GM19351 (cell line): ENCODE results near the gene TPPP2.

Source experiments
- ATAC-seq: cut with Tn5 transposase; IDR thresholded peaks from one replicate; pipeline ENCODE4 v1.9.1; 2021; ENCODE audit warnings: mild to moderate bottlenecking, moderate library complexity; ENCODE audit not compliant: unreplicated experiment

Gene TPPP2

DNA sequence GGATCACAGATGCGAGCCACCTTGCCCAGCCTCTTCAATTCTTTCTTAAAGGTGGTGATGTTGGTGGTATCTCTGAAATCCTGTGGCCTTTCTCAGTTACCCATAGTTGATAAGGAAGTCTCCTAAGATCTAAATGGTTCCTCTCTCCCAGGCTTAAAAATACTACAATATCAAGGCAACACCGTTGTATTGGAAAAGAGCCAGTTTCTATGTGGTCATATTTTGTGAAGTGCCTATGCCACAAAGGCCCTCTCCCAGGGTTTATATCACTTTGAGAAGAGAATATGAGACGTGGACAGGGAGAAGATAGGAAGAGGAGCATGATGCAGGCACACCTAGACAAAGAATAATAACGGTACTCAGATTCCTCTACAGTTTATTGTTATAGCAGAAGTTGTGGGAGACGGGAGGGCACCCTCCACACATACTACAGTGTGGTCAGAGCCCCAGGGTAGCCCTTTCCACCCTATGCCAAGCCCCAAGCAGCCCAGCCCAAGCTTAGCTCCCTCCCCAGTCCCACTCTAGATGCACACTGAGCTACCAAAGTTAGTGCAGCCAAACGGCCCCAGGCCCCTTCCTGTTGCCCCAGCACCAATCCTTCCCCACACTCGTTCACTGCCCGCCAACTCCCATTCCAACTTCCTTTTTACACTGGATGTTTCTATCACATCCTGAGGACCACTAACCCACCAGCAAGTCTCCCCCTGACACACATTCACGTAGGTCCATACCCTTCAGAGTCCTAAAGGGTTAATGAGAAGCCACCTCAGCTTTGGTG, 13.4 kb upstream of the TPPP2 start:
- ATAC-seq: no peak

DNA sequence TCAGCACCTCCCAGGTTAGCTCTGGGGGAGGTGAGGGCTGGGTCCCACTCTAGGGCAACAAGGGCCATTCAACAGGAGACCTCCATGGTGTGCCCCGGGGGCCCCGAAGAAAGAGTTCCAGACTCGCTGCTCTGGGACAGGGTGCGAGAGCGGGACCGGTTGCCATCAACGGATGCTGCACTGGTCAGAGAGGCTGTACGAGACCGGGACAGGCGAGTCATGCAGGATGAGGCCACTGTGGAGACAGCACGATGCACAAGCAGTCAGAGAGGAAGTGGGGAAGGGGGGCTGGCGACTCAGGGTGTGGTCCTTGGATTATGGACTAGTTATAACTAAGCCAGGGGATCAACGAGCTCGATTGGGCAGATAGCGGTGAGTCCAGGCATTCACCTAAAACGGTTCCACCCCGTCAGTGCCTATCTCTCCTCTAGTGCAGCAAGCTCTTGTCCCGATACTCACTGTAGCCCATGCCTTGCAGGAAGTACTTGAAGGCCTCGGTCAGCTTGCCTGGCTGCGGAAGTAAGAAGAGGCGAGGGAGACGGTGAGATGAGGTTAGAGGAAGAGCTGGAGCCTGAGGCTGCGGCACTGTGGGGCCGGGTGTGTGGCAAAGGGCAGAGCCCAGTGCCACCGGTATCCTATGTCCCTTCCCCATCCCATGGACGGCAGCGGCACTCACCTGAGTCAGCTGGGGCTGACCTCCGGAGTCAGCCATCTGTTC, 12.3 kb upstream of the TPPP2 start:
- no peak for ATAC-seq

DNA sequence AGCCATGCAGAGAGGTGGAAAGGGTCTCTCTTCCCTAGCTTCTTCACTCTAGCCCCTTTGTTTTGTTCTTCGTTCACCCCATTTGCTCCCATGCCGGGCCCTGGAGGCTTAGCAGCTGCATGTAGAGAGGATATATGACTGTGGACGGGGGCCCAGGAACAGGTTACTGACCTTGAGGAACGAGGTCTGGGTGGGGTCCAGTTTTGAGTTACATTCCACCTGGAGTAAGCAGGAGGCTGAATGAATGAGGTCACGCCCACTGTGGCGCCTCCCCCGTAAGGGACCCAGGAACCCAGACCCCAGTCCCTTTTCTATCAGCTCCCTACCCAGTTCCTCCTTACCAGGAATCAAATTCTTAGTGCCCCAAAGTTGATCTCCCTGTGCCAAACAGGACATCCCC, 11.7 kb upstream of the TPPP2 start:
- ATAC-seq: no peak

DNA sequence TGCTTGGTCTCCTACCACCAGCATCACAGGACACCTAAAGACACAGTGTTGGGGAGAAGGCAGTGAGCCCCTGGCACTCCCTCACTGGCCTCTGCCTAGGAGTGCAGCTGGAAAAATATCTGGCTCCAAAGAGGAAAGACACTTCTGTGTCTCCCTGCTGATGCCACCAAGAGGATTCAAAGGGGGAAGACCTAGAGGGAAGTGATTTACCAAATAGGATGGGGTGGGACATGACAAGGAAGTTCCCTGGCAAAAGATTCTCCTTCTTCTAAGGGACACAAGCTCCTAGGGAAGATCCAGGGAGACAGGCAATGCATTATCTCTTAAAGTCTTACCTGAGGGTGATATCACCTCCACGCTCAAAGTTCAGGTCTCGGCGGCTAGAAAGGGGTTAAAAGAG, 11.2 kb upstream of the TPPP2 start:
- ATAC-seq: no peak

DNA sequence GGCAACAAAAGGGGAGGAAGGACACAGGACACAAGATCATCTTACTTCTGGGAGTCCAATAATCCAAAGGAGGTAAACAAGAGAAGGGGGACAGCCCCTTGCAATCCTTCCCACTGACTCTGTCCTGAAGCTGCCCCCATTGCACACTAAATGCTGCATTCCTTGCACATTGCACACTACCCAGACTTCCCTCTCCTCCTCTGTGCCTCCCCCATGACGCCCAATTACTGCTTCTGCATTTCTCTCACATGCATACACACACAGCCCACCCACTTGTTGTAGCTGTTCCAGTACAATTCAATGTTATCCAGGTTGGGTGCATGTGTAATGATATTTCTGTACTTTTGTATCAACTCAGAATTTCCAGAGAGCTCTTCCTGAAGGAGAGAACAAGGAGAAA, 10.7 kb upstream of the TPPP2 start:
- no peak for ATAC-seq

DNA sequence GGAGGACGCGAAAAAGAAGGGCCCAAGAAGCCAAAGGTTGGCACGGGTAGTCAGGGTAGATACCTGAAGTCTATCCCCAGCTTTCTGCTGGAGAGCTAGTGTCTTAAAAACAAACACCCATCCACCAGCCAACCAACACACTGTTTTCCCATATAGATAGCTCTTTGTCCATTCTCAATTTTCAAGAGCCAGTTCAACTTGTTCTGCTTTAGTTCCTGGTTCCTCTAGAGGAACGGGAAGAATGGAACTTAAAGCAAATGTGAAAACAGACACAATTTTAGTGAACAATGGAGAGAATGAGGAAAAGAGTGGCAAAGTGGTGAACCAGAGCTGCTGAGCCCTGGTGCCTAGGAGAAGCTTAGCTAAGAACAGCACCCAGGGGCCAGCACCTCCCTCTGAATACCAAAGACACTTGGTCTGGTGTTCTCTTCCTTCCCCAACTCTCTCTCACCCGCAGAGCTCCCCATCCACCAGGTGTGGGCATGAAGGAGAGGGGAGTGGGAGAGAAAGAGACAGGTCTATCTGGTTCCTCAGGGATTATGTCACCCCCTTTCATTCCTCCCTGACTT, 9.0 kb upstream of the TPPP2 start:
- no peak for ATAC-seq

DNA sequence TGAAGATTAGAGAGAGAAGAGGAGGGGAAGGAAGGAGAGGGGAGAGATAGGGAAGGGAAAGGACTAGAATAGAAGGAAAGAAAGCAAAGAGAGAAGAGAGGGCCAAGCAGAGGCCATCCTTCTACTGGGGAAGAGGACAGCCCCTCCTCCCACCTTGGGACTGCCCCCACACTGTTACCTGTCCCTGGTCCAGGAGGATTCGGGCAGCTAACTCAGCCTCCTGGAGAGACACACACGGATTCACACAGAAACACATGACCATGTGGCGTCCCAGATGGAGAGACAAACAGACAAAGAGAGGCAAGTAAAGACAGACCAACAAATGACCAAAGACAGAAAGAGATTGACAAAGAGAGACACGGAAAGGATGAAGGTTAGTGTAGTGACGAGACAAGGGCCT, 7.3 kb upstream of the TPPP2 start:
- no peak for ATAC-seq

DNA sequence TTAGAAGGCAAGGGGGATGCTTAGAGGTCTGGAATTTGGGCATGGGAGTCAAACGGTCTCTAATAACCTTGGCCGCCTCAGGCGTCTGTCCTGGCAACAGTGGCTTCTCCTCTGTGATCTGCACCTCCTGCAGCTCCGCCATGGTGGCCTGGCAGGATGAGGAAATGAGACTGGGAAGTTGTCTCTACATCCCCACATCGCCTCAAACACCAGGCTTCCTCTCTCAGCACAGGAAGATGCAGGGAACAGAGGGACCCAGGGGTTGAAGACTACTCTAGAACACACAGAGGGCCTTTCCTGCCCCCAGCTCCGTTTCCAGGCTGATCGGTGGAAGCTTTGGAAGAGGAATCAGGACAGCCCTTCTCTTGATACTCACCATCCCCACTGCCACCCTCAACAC, 6.8 kb upstream of the TPPP2 start:
- no peak for ATAC-seq

DNA sequence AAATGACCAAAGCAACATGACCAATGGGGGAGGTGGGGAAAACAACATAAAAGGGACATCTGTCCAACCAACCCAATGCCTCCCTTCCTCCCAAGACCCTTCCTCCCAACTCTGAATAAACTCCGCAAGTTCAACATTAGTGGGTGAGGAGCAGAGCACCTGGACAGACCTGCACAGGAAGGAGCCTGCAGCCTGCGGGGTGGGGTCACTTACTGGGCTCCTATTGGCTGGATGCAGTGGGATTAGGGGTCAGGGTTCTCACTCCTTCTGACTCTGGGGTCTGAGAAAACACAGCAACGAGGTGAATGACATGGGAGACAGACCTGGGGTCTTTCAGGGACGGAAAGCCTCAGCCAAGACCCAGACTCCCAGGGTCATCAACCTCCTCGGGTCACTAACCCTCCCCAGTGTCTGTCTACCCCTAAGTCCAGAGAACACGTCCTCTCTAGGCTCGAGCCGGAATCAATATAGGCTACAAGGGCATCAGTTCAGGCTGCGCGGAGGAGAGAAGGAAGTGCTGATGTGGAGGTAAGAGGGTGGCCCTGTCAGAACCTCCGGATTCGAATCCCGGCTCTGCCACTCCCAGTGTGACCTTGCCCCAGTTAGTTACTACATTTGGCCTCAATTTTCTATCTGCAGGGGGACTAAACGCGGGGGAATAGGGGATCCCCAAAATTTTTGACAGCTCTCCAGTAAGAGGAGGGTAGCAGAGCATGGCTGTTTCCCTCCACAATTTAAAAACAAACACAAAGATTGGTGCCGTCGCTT, 6.0 kb upstream of the TPPP2 start:
- ATAC-seq: no peak

DNA sequence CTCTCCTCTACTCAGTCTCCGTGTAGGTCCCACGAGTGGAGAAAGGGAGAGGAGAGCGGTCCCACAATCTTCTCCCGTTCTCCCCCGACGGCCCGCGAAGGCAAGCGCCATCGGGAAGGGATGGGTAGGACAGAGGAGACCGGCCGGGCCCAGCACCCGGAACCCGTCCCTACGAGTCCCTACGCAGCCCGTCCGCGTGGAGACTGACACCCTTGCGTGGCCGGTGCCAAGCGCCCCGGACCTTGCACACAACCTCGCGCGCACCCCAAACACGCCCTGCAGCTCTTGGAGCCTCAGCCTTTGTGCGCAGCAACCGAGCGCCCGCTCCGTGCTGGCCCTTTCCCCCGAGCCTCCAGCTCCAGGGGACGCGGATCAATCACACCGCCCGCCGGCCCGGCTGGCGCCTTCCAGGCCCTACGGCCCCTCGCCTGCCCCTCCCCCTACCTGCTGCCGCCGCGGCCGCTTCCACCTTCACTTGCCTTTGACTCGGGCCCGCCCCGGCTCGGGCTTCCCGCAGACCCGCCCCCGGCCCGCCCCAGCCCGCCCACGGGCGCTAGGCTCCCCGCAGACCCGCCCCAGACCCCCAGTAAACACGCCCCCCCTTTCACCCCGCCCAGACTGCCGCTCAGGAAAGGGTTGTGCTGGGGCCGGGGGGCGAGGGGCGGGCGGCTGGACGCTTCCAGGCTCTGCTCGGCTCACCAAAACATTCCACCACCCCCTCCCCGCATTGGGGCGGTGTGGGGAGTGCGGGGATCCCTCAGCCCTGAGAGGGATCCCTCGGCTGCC, 5.2 kb upstream of the TPPP2 start, which contains the start of gene NDRG2:
NDRG2 (minus strand) TSS at position 477 of the 786 bp plus-strand sequence. CDS start 1,746 bp downstream, outside the sequence.
- no peak for ATAC-seq

DNA sequence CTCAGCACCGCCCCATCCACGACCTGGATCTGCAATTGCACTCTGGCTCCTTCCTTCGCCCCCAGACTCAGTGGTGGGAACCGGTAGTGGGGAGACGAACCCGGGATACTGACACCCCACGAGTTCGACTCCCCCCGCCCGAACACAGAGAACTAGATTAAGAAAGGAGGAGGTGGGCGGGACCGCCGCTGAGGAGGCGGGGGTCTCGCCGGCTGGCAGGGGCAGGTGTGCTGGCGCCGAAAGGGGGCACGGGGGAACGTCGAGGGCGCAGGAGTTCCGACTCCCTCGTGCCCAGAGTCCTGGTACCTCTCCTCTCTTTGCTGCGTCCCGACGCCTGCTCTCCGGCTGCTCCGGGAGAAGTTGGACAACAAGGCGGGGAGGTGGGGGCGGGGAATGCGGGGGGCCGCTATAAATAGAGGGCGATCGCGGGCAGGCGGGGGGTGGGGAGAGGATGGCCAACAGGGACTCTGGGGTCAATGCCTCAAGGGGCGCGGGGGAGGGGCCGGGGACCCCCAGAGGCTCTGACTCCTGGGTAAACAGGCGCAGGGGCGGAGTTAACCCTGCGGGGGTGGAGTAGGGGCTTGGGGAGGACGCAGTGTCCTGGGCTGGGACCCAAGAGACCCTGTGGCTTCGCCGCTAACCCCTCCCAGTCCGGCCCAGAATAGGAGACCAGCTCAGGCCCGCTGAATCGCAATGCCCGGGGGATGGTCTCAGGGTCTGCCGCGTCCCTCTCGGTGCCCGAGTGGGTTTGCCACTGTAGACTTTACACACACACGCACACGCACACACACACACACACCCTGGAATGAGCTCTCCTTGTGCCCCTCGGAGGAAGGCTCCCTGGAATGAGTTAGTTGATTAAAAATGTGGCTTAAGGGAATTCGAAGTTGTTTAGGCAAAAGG, 4.4 kb upstream of the TPPP2 start:
- ATAC-seq: no peak

DNA sequence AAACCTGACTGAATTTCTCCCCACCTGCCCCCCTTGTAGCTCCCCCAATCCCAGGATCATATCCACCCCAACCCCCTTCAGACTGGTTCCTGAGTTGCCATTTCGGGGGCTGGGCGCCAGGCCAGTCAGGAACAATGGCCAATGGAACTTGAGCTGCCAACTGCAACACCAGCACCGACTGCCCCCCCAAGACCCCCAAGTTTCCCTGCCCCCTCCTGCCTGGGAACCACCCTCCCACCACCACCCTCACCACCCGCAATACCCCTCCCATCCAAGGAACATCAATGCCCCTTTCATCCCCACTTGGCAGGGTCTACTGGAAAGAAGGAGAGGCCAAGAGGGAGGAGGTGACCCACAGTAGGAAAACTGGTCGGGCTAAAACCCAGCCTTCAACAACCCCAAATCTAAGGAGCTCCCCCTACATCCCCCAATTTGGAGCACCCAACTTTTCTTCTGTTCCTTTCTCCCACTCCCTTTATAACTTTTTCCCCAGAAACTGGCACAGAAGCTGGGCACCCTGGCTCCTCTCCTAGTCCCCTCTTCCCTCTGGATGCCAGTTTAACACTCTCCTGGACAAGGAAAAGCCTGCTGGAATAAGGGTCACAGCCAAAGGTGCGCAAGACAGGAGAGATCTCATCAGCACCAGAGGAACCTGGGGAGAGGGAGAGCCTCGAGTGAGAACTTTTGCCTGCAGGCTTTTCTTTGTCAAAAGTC, 3.6 kb upstream of the TPPP2 start:
- ATAC-seq: no peak

DNA sequence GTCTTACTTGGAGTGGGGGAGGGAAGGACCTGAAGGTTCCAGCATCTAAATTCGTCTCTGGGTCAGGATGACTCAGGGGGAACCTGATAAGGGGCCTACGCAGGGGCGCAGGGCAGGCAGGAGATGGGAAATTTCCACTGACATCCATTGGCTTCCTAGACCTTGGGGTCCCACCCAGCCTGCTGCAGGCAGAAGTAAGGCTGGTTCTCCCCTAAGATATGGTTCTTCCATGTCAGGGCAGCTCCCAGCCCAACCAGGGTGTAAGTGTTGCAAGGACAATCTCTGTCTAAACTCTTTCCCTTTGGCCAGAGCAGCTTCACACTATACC, 3.1 kb upstream of the TPPP2 start:
- no peak for ATAC-seq

DNA sequence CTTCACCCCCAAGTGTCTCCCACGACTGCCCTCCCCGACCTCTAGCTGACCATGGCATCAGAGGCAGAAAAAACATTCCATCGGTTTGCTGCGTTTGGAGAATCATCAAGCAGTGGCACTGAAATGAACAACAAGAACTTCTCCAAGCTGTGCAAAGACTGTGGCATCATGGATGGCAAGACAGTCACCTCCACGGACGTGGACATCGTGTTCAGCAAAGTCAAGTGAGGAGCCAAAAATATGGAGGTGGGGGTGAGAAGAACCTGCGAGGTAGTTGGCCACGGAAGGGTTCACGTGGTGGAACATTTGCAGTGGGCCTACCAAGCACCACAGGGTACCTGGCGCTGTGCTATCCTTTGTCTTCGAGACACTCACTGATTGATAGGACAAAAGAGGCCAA, 514 bp downstream of the TPPP2 start:
- no peak for ATAC-seq

DNA sequence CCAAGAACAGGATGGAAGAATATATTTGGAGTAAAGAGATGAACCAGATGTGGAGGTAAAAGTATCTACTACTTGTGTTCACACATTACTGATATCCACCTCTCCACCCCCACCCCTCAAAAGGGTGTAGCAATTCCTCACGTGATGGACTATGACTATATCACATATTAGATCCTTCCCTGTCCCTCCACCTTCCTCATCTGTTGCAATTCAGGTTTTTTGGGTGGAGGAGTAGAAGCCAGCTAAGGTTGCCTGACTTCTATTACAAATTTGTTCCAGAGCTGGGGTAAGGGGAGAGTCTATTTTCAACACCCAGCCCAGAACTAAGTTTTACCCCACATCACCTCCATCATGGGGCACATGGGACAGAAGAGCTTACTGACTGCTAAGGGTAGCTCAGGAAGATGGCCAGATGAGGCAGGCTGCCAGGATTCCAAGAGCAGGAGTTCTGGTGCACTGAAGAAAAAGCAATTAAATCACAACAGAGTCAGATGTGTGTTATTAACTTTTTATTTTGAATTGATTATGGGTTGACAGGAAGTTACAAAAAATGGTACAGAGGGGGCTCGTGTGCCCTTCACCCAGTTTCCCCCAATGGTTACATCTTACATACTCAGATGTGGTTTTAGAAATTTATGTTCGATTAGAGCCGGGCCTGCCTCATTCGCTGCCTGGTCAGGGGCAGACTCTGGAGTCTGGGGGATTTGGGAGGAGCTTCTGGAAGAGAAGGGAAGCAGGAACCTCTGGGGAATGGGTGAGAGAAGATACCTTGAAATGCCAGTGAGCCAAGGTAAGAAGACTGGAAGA, 2.5 kb downstream of the TPPP2 start:
- ATAC-seq: no peak

DNA sequence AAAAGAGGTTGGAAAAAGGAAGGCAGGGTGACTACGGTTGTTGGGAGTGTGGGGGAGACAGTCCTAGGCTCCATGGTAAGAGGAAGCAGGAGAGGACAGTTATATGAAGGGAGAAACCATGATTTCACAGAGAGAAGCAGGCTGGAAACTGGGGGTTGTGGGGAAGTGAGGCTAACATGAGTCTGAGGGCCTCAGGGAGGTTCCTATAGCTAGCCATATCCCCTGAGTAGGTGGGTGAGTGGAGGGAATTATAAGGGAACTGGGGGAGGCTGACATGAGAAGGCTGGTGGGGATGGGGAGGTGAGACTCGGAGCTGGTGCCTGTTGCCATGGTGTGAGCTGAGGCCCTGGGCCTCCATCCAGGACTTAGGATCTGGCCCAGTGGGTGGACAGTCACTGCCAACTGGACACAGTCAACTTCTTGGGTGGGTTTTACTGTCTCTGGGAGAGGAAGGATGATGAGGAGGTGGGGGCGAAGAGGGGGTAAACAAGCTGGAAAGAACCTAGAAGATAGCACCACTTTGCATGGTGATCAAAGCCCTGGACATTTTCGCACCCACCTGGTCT, 3.2 kb downstream of the TPPP2 start:
- ATAC-seq: no peak

DNA sequence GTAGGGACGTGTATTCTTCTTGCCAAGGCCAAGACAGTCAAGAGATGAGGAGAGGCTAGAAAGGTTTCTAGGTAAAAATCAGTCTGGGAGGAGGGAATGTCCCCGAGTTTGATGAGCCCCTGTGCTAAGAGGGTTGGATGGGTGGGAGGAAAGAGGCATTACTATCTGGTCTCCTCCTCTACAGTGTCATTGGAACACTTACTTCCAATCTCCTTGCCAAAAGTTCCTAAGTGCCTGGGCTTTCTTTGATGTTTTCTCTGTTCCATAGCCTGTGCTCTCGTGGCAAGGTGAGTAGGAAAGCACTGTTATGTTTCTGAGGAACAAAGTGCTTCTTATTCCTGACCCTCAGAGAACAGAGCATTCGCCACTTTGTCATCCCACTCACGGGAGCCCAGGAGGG, 4.7 kb downstream of the TPPP2 start, which contains the start of gene RNASE13:
RNASE13 (minus strand) TSS at position 101 of the 400 bp plus-strand sequence. CDS start 519 bp downstream, outside the sequence.
- no peak for ATAC-seq

DNA sequence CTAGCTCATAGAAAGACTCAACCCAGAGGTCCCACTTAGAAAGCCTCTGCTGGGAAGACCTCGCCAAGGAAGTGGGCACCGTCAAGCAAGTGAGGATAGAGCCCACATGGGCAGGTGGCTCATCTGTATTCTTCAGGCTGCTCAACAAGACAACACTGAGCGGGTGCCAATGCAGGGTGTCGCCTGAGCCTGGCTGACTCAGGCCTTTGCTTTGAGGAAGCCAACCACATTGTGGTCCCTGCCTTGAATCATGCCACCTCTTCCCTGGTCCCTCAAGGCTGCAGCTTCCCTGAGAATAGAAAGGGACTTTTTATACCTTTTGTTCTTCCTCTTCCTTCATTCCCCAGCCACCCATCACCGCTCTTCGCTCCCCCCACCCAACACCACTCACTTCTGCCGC, 6.7 kb downstream of the TPPP2 start:
- no peak for ATAC-seq
